Activated T-helper 2 cell treated with anti-CD3 and anti-CD28 coated beads, Interferon-gamma antibody, Interleukin-2, Interleukin-4, amounts not matched to agents 10 μg/mL and 5 μg/mL and 100 μg/mL, durations not matched to agents 14 hours and 24 hours and 36 hours (primary cell): Measurements from ENCODE around the gene ST14. TPM values are rescaled to one million over a fixed set of nuclear protein-coding genes. Genes with fewer than 3 reads are reported as not detected.

Source experiments
- DNase-seq: peaks from one replicate; pipeline ENCODE4 v3.0.0; 2021; ENCODE audit warnings: low spot score
- H3K27ac Mint-ChIP-seq: one replicate; pipeline ENCODE4 v1.8.0; 2021; ENCODE audit warnings: mixed read lengths
- H3K27me3 Mint-ChIP-seq: one replicate; pipeline ENCODE4 v1.8.0; 2021; ENCODE audit warnings: low read depth, mixed read lengths
- H3K36me3 Mint-ChIP-seq: one replicate; pipeline ENCODE4 v1.8.0; 2021; ENCODE audit warnings: low read depth, mixed read lengths
- H3K4me1 Mint-ChIP-seq: one replicate; pipeline ENCODE4 v1.8.0; 2021; ENCODE audit warnings: low read depth, mixed read lengths
- H3K4me3 Mint-ChIP-seq: one replicate; pipeline ENCODE4 v1.8.0; 2021; ENCODE audit warnings: low read depth, mild to moderate bottlenecking, moderate library complexity, mixed read lengths
- H3K9me3 Mint-ChIP-seq: one replicate; pipeline ENCODE4 v1.8.0; 2021; ENCODE audit warnings: mixed read lengths
- intact Hi-C: fragments of 100-400 bp; cut with micrococcal nuclease; formaldehyde crosslinking; loops from one replicate; pipeline ENCODE4 v1.15.1; 2023
- total RNA-seq: library from RNA; stranded (reverse); gene quantifications from 2 replicates; pipeline ENCODE4 v1.2.3, GENCODE V29; 2022

The ST14 gene
- total RNA-seq, 1 donor from 2014 or later: 0.09 TPM

GRCh38 chr11:130212431-130212961 lies 52.9 kb downstream of the ST14 start:
- intact Hi-C loops: loop anchor here (2.0 to 5.0 kb wide), 2 partner anchors 105 to 218 kb away; no protein-coding TSS in a partner anchor
- no peaks in the 10 kb centered on the region for H3K27me3 Mint-ChIP-seq
- no peak overlapping the region for H3K27ac Mint-ChIP-seq
- H3K4me1 Mint-ChIP-seq: no peaks in the 10 kb centered on the region
- no peak overlapping the region for H3K4me3 Mint-ChIP-seq
- no peaks in the 10 kb centered on the region for H3K9me3 Mint-ChIP-seq
- H3K36me3 Mint-ChIP-seq: no peaks in the 10 kb centered on the region
- DNase-seq: no peak

GRCh38 chr11:130213143-130213978 lies 53.8 kb downstream of the ST14 start:
- H3K9me3 Mint-ChIP-seq: no peaks in the 10 kb centered on the region
- intact Hi-C loops: loop anchor here (1.0 to 5.0 kb wide), 4 partner anchors 104 to 649 kb away; no protein-coding TSS in a partner anchor
- no peaks in the 10 kb centered on the region for H3K4me1 Mint-ChIP-seq
- H3K4me3 Mint-ChIP-seq: no peak overlapping the region
- DNase-seq: peak; percentile 56
- H3K27me3 Mint-ChIP-seq: no peaks in the 10 kb centered on the region
- no peaks in the 10 kb centered on the region for H3K36me3 Mint-ChIP-seq
- no peak overlapping the region for H3K27ac Mint-ChIP-seq

DNA sequence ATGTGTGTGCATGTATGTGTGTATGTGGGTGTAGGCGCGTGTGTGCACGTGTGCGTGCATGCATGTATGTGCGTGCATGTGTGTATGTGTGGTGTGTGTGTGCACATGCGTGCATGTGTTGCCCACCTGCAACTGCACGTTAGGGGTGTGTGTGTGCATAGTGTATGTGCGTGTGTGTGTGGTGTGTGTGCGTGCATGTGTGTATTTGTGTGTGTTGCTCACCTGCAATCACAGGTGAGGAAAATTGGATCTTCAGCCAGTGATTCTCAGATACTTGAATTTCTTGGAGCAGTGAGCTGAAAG lies 54.3 kb downstream of the ST14 start:
- Mint-ChIP-seq H3K36me3 (no peaks in the 10 kb centered on the region), H3K4me3 (no peak overlapping the region), H3K9me3 (no peaks in the 10 kb centered on the region), H3K27ac (no peak overlapping the region), H3K4me1 (no peaks in the 10 kb centered on the region), H3K27me3 (no peaks in the 10 kb centered on the region)
- intact Hi-C loops: loop anchor here (1.0 to 5.0 kb wide), 4 partner anchors 103 to 648 kb away; no protein-coding TSS in a partner anchor
- peak; percentile 4 for DNase-seq

DNA sequence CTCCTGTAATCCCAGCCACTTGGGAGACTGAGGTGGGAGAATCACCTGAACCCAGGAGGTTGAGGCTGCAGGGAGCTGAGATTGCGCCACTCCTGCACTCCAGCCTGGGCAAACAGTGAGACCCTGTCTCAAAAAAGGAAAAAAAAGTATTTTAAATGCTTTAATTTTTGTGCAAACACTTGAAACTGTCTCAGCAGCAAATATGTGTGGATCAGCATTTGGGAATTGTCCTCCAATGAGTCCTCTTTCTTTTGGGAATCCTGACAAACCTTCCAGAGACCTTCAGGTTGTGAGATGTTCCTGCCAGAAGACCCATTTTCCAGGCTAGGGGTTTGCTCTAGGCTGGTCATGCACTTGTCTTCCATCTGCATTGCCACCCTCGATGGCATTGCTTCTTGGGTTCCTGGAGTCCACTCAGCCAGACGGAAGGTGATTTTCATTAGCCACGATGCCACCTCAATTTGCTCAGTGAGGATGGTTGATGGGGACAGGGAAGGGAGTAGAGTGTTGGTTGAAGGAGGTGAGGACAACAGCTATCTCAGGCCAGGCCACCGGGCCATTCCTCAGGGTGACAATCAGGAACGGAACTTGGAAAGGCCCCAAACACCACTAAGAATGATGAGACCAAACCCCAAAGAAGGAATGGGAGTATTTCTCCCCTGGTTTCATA lies 55.4 kb downstream of the ST14 start:
- no peaks in the 10 kb centered on the region for H3K27me3 Mint-ChIP-seq
- peak; percentile 5 for DNase-seq
- intact Hi-C loops: loop anchor here (5.0 kb wide), 1 partner anchor 102 kb away; no protein-coding TSS in a partner anchor
- no peak overlapping the region for H3K4me3 Mint-ChIP-seq
- H3K27ac Mint-ChIP-seq: no peak overlapping the region
- H3K4me1 Mint-ChIP-seq: no peaks in the 10 kb centered on the region
- H3K36me3 Mint-ChIP-seq: no peaks in the 10 kb centered on the region
- no peaks in the 10 kb centered on the region for H3K9me3 Mint-ChIP-seq

DNA sequence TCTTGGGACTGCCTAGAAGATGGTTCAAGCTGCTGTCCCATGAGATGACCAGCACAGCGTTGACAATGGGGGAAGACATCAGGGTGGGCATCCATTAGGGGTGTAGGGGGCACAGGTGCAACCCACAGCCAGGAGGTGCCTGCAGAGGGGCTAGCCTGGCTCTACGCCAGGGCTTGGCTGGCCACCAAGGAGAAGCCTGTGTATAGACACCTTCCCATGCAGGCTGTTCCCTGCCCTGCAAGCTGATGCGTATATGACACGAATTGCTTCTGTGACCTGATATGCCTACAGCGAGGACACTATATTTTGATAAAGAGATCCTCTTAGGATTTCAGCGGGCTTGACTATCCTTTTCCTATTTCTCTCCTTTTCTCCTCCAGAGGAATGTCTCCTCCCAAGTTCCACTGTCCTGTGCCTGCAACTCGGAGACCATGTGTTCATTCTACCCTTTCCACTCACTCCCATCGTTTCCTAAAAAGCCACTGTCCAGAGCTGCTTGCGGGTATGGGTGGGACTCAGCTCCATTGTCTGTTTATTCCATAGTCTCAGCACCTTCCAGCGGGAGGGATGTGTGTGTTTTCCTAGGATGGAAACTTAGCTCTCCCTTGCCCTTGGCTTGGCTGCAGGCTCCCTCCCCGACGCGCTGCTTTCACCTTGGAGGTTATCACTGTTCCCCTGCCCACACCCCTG lies 56.1 kb downstream of the ST14 start:
- no peaks in the 10 kb centered on the region for H3K27me3 Mint-ChIP-seq
- intact Hi-C loops: no loop called here
- no peak overlapping the region for H3K27ac Mint-ChIP-seq
- no peak overlapping the region for H3K4me3 Mint-ChIP-seq
- H3K9me3 Mint-ChIP-seq: no peaks in the 10 kb centered on the region
- H3K4me1 Mint-ChIP-seq: no peaks in the 10 kb centered on the region
- DNase-seq: peak; percentile 5
- H3K36me3 Mint-ChIP-seq: no peaks in the 10 kb centered on the region

DNA sequence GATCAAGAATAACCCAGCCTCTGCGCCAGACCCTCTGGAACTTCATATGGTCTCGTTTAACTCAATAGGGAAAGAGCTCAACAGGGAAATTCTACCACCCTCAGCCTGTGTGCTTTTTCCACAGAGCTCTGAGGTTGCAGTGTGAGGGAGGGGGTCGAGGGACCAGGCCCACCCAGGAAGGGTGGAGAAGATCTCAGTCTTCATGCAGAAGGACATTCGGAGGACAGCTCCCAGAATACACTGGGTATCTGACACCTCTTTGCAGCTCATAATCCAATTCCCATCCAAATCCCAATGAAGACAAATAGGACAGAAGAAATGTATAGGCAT lies 56.6 kb downstream of the ST14 start:
- H3K4me3 Mint-ChIP-seq: no peak overlapping the region
- DNase-seq: peak; percentile 1
- H3K36me3 Mint-ChIP-seq: no peaks in the 10 kb centered on the region
- H3K4me1 Mint-ChIP-seq: no peaks in the 10 kb centered on the region
- intact Hi-C loops: no loop called here
- no peaks in the 10 kb centered on the region for H3K27me3 Mint-ChIP-seq
- H3K27ac Mint-ChIP-seq: no peak overlapping the region
- H3K9me3 Mint-ChIP-seq: no peaks in the 10 kb centered on the region

DNA sequence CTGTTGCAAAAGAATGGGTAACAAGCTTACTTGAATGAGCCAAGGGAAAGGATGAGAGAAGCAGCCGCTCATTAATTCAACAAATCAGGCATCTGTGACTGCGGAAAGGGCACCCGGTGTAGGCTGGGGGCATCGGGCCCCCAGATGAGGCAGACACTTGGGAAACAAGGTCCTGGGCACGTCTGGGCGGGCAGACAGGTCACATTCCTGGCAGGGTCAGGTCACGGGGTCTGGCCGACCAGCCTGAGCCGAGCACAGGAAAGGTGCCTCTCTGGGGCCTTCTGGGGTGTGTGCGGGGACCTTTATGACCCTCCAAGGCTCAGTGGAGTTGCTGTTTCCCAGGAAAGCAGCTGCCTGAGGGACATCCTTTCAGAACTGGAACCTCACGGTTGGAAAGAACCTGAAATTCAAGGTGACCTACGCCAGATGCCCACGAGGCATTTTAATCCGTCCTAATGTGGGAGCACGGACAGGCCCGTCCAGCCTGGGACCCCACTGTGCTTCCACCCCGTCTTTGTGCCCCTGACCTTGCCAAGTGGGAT lies 57.1 kb downstream of the ST14 start:
- intact Hi-C loops: no loop called here
- peak; percentile 0 for DNase-seq
- Mint-ChIP-seq H3K27ac (no peak overlapping the region), H3K4me1 (no peaks in the 10 kb centered on the region), H3K9me3 (no peaks in the 10 kb centered on the region), H3K4me3 (no peak overlapping the region), H3K36me3 (no peaks in the 10 kb centered on the region), H3K27me3 (no peaks in the 10 kb centered on the region)

- H3K27ac Mint-ChIP-seq: no peak overlapping the region
- H3K36me3 Mint-ChIP-seq: no peaks in the 10 kb centered on the region
- no peaks in the 10 kb centered on the region for H3K27me3 Mint-ChIP-seq
- no peaks in the 10 kb centered on the region for H3K4me1 Mint-ChIP-seq
- H3K4me3 Mint-ChIP-seq: no peak overlapping the region
- H3K9me3 Mint-ChIP-seq: no peaks in the 10 kb centered on the region
- intact Hi-C loops: no loop called here
- peak; percentile 6 for DNase-seq
Observed at GRCh38 chr11:130217133-130218031, 57.8 kb downstream of the ST14 start.

DNA sequence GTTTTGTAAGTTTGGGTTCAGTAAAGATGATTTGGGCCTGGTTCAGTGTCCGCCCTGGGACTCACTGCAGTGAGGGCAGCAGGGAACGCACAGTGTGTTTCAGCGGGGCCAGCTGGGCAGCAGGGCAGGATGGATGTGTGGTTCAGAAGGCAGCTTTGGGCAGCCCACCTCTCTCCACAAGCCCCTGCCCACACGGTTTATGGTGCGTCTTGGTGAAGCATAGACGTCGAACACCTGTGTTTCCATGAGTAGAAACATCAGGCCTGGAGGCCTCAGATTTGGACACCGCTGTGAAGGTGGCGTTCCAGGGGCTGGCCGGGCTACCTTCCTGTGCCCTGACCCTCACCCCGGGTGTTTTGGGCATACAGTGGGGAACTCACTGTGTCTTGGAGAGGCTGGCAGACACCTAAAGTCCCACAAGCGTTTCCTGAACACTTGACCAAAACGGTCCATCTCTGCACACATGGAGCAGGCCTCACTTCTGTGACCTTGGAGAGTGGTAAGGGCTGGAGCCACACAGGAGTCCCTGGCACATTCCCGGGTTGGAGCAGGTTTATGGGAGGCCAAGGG lies 59.0 kb downstream of the ST14 start:
- intact Hi-C loops: no loop called here
- no peaks in the 10 kb centered on the region for H3K36me3 Mint-ChIP-seq

GRCh38 chr11:130219148-130219547 lies 59.6 kb downstream of the ST14 start:
- intact Hi-C loops: no loop called here
- DNase-seq: no peak
- Mint-ChIP-seq H3K9me3 (no peaks in the 10 kb centered on the region), H3K27me3 (no peaks in the 10 kb centered on the region), H3K27ac (no peak overlapping the region), H3K36me3 (no peaks in the 10 kb centered on the region), H3K4me3 (no peak overlapping the region), H3K4me1 (peaks cover 7% of the 10 kb centered on the region)

More for the DNA sequence above, 59.0 kb downstream of the ST14 start:
- no peak for DNase-seq
- Mint-ChIP-seq H3K9me3 (no peaks in the 10 kb centered on the region), H3K4me3 (no peak overlapping the region), H3K27ac (no peak overlapping the region), H3K27me3 (no peaks in the 10 kb centered on the region), H3K4me1 (peaks cover 5% of the 10 kb centered on the region)

DNA sequence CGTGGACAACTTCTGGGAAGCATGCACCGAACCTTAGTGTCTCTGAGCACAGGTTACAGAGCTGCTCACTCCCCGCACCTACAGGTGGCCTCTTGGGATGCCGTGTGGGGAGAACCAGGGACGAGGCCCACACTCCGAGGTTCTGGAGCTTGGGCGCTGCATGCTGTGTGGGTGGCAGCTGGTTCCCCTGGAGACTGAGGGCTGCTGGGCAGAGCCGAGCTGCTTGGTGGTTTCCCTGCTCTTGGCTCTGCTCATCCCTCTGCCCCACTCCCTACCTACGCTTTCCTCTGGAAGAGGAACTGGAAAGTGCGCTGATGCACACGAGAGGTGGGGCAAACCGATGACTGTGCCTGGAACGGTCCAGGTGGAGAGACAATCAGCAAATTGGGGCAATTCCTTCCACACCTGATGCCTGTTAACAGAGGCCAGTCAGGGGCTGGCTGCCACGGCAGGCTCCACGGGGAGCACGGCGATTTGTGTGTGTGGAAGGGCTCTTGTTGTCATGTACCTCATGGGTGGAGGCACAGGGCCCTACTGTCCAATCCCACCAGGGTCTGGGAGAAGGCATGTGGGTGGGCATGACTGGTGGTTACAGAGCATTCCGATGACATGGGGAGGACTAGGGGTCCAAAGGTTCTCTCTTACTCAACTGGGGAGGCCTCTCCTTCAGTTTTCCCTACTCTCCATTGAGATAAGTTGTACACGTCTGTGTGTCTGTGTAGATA lies 60.9 kb downstream of the ST14 start:
- H3K27ac Mint-ChIP-seq: no peak overlapping the region
- peaks cover 7% of the 10 kb centered on the region for H3K4me1 Mint-ChIP-seq
- no peaks in the 10 kb centered on the region for H3K9me3 Mint-ChIP-seq
- no peak for DNase-seq
- H3K36me3 Mint-ChIP-seq: no peaks in the 10 kb centered on the region
- intact Hi-C loops: no loop called here
- no peaks in the 10 kb centered on the region for H3K27me3 Mint-ChIP-seq
- no peak overlapping the region for H3K4me3 Mint-ChIP-seq
